SK-N-MC (cell line): Measurements from ENCODE around the gene RXFP3.

Experiments
- EZH2 ChIP-seq: fragments of 200-600 bp; sonication (generic); IDR thresholded peaks from one replicate; pipeline ENCODE4 v1.6.1; 2017; ENCODE audit warnings: antibody characterized with exemption
- POLR2AphosphoS5 ChIP-seq: IDR thresholded peaks from 2 replicates; pipeline ENCODE4 v1.6.1; 2012; ENCODE audit warnings: mild to moderate bottlenecking, low read depth, low read length, borderline replicate concordance

DNA sequence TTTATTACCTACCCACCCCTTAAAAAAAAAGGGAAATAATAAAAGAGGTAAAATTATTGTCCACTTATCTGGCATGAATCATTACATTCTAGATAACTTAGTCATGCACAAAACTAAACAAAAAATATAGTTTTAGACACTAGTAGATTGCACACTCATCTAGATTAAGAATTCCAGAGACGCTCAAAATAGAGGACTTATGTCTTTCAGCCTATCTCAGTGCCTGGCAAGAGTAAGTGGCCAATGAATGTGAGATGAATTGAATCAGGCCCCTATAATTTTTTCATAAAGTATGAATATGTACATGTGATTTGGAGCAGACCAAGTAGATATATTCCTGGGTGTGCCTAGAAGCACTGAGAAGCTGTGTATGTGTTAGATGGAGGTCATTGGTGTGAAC, 2.0 kb upstream of the RXFP3 start:
- no peak for TF ChIP-seq POLR2AphosphoS5
- no peak for TF ChIP-seq EZH2
